HL-60 (cell line): ENCODE results near the gene AGPAT3.

Experiments used
- SPI1 ChIP-seq: IDR thresholded peaks from 2 replicates; pipeline ENCODE4 v1.6.1; 2012; ENCODE audit warnings: low read depth, mild to moderate bottlenecking, borderline replicate concordance
- TF ChIP-seq, protein P1 (sequence below): IDR thresholded peaks from one replicate; pipeline ENCODE4 v1.5.1; 2011; ENCODE audit warnings: low read length, control low read depth, inconsistent platforms; ENCODE audit not compliant: insufficient read depth
- TF ChIP-seq, protein P2 (sequence below): IDR thresholded peaks from 2 replicates; pipeline ENCODE4 v1.6.1; 2012; ENCODE audit warnings: low read depth; ENCODE audit not compliant: insufficient replicate concordance

DNA sequence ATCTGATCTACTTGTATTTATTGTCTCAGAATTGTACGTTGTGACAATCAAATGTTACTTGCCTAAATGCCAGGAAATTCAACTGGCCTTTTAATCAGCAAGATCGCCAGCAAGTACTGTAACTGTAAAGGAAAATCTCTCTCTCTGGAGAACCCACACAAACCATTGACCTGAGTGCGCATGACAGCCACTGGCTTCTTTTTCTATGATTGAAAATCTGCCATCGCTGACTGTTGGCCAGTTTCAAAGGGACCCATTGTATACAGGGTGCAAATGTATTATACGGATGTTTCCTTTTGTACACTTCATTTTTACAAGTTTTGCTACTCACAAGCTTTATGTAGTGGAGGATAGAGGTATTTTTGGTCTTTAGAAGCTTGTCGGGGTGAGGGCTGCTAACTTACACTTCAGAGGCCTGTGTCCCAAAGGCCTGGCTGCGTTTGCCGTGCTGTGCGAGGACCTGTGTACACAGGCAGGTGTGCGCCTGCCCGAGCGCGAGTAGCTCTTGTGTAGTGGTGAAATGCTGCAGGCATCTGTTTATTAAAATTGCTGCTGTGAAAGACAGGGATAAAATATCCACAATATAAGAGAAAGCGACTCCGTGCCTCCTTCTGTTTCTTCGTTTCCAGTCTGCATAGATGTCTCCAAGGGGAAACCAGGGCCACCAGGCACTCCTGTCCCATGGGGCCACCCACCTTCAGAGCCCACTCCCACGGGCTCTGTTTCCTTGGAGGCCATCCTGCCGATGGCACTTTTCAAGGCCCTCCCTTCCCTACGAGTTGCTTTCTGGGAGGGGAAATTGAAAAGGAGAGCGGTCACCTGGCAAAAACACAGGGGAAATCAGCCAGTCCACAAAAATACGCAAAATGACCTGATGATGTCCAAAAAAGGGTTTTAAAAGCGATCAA is 121.8 kb downstream of the AGPAT3 start:
- TF ChIP-seq, protein P1, sequence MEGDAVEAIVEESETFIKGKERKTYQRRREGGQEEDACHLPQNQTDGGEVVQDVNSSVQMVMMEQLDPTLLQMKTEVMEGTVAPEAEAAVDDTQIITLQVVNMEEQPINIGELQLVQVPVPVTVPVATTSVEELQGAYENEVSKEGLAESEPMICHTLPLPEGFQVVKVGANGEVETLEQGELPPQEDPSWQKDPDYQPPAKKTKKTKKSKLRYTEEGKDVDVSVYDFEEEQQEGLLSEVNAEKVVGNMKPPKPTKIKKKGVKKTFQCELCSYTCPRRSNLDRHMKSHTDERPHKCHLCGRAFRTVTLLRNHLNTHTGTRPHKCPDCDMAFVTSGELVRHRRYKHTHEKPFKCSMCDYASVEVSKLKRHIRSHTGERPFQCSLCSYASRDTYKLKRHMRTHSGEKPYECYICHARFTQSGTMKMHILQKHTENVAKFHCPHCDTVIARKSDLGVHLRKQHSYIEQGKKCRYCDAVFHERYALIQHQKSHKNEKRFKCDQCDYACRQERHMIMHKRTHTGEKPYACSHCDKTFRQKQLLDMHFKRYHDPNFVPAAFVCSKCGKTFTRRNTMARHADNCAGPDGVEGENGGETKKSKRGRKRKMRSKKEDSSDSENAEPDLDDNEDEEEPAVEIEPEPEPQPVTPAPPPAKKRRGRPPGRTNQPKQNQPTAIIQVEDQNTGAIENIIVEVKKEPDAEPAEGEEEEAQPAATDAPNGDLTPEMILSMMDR: no peak
- no peak for TF ChIP-seq SPI1
- TF ChIP-seq, protein P2, sequence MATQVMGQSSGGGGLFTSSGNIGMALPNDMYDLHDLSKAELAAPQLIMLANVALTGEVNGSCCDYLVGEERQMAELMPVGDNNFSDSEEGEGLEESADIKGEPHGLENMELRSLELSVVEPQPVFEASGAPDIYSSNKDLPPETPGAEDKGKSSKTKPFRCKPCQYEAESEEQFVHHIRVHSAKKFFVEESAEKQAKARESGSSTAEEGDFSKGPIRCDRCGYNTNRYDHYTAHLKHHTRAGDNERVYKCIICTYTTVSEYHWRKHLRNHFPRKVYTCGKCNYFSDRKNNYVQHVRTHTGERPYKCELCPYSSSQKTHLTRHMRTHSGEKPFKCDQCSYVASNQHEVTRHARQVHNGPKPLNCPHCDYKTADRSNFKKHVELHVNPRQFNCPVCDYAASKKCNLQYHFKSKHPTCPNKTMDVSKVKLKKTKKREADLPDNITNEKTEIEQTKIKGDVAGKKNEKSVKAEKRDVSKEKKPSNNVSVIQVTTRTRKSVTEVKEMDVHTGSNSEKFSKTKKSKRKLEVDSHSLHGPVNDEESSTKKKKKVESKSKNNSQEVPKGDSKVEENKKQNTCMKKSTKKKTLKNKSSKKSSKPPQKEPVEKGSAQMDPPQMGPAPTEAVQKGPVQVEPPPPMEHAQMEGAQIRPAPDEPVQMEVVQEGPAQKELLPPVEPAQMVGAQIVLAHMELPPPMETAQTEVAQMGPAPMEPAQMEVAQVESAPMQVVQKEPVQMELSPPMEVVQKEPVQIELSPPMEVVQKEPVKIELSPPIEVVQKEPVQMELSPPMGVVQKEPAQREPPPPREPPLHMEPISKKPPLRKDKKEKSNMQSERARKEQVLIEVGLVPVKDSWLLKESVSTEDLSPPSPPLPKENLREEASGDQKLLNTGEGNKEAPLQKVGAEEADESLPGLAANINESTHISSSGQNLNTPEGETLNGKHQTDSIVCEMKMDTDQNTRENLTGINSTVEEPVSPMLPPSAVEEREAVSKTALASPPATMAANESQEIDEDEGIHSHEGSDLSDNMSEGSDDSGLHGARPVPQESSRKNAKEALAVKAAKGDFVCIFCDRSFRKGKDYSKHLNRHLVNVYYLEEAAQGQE: no peak
